H9 (cell line): Measurements from ENCODE around the gene HP1BP3. TPM values are rescaled to one million over a fixed set of nuclear protein-coding genes. Genes with fewer than 3 reads are reported as not detected.

ENCODE experiments used
- DNase-seq: peaks from one replicate; pipeline ENCODE4 v3.0.0-alpha.2; 2017
- H2AFZ ChIP-seq: one replicate; pipeline ENCODE4 v1.6.1; 2013; ENCODE audit warnings: mild to moderate bottlenecking, low read length, control low read depth, moderate library complexity
- H2AK5ac ChIP-seq: 2 replicates; pipeline ENCODE4 v1.6.1; 2013; ENCODE audit warnings: low read length, control low read depth, mixed read lengths; ENCODE audit not compliant: insufficient read length
- H2BK120ac ChIP-seq: one replicate; pipeline ENCODE4 v1.6.1; 2013; ENCODE audit warnings: low read depth, mild to moderate bottlenecking, low read length, control low read depth, inconsistent platforms; ENCODE audit not compliant: poor library complexity, severe bottlenecking
- H2BK12ac ChIP-seq: 2 replicates; pipeline ENCODE4 v1.6.1; 2013; ENCODE audit warnings: low read length, control low read depth, mixed read lengths, low read depth; ENCODE audit not compliant: insufficient read length
- H2BK15ac ChIP-seq: 2 replicates; pipeline ENCODE4 v1.6.1; 2013; ENCODE audit warnings: low read depth, low read length, control low read depth
- H2BK20ac ChIP-seq: one replicate; pipeline ENCODE4 v1.6.1; 2013; ENCODE audit warnings: low read depth, mild to moderate bottlenecking, low read length, control low read depth, inconsistent platforms; ENCODE audit not compliant: poor library complexity, severe bottlenecking
- H2BK5ac ChIP-seq: 2 replicates; pipeline ENCODE4 v1.6.1; 2013; ENCODE audit warnings: low read length, control low read depth, mixed read lengths; ENCODE audit not compliant: insufficient read length
- H3K14ac ChIP-seq: 2 replicates; pipeline ENCODE4 v1.6.1; 2013; ENCODE audit warnings: low read length, control low read depth; ENCODE audit not compliant: insufficient read depth
- H3K18ac ChIP-seq: 2 replicates; pipeline ENCODE4 v1.6.1; 2013; ENCODE audit warnings: low read depth, mild to moderate bottlenecking, mixed read lengths, low read length, control low read depth; ENCODE audit not compliant: insufficient read length
- H3K23ac ChIP-seq: 2 replicates; pipeline ENCODE4 v1.6.1; 2013; ENCODE audit warnings: low read length, control low read depth, mixed read lengths, low read depth; ENCODE audit not compliant: insufficient read length
- H3K23me2 ChIP-seq: 2 replicates; pipeline ENCODE4 v1.6.1; 2013; ENCODE audit warnings: low read depth, mild to moderate bottlenecking, mixed read lengths, low read length, control low read depth; ENCODE audit not compliant: insufficient read length, poor library complexity, severe bottlenecking
- H3K27ac ChIP-seq: 2 replicates; pipeline ENCODE4 v1.5.1; 2013; ENCODE audit warnings: low read length, control low read depth, mixed read lengths, low read depth; ENCODE audit not compliant: insufficient read length
- H3K27me3 ChIP-seq: 2 replicates; pipeline ENCODE4 v1.6.1; 2013; ENCODE audit warnings: low read length, control low read depth, inconsistent platforms; ENCODE audit not compliant: insufficient read depth
- H3K4ac ChIP-seq: 2 replicates; pipeline ENCODE4 v1.6.1; 2013; ENCODE audit warnings: low read depth, mild to moderate bottlenecking, control low read depth, inconsistent platforms, low read length, moderate library complexity
- H3K4me1 ChIP-seq: 2 replicates; pipeline ENCODE4 v1.6.1; 2013; ENCODE audit warnings: low read length, control low read depth, inconsistent platforms; ENCODE audit not compliant: insufficient read depth
- H3K4me2 ChIP-seq: 2 replicates; pipeline ENCODE4 v1.6.1; 2013; ENCODE audit warnings: low read length, control low read depth, mixed read lengths; ENCODE audit not compliant: insufficient read length, insufficient read depth
- H3K56ac ChIP-seq: 2 replicates; pipeline ENCODE4 v1.6.1; 2013; ENCODE audit warnings: low read depth, mild to moderate bottlenecking, mixed read lengths, low read length, control low read depth; ENCODE audit not compliant: insufficient read length
- H3K79me1 ChIP-seq: 2 replicates; pipeline ENCODE4 v1.6.1; 2013; ENCODE audit warnings: low read depth, mild to moderate bottlenecking, moderate library complexity, low read length, control low read depth, inconsistent platforms; ENCODE audit not compliant: insufficient read depth, poor library complexity, severe bottlenecking
- H3K79me2 ChIP-seq: 2 replicates; pipeline ENCODE4 v1.6.1; 2013; ENCODE audit warnings: low read length, control low read depth, inconsistent platforms; ENCODE audit not compliant: insufficient read depth
- H3K9ac ChIP-seq: 2 replicates; pipeline ENCODE4 v1.6.1; 2013; ENCODE audit warnings: low read length, control low read depth, mixed read lengths; ENCODE audit not compliant: insufficient read length; ENCODE audit errors: extremely low read depth
- H3K9me3 ChIP-seq: one replicate; pipeline ENCODE4 v1.6.1; 2013; ENCODE audit warnings: low read depth, low read length, inconsistent platforms; ENCODE audit not compliant: control insufficient read depth
- H3T11ph ChIP-seq: one replicate; pipeline ENCODE4 v1.6.1; 2013; ENCODE audit warnings: mild to moderate bottlenecking, low read length, control low read depth, inconsistent platforms
- H4K20me1 ChIP-seq: one replicate; pipeline ENCODE4 v1.6.1; 2013; ENCODE audit not compliant: control insufficient read depth, insufficient read length, insufficient read depth
- H4K5ac ChIP-seq: 2 replicates; pipeline ENCODE4 v1.6.1; 2013; ENCODE audit warnings: low read depth, mild to moderate bottlenecking, mixed read lengths, low read length, control low read depth; ENCODE audit not compliant: insufficient read length
- H4K8ac ChIP-seq: replicated peaks from 2 replicates; pipeline ENCODE4 v1.6.1; 2013; ENCODE audit warnings: low read length, control low read depth, mixed read lengths, low read depth; ENCODE audit not compliant: insufficient read length
- H4K91ac ChIP-seq: 2 replicates; pipeline ENCODE4 v1.6.1; 2013; ENCODE audit warnings: low read depth, mild to moderate bottlenecking, moderate library complexity, mixed read lengths, low read length, control low read depth; ENCODE audit not compliant: insufficient read length
- H3K27ac Mint-ChIP-seq, 3 experiments: 2 replicates in 2 of 3; 3 replicates in 1 of 3; pipeline ENCODE4 v1.8.0; 2020 to 2021; ENCODE audit warnings: mixed read lengths in 3 of 3, mild to moderate bottlenecking in 1 of 3, moderate library complexity in 1 of 3
- H3K27me3 Mint-ChIP-seq: 2 replicates; pipeline ENCODE4 v1.8.0; 2021; ENCODE audit warnings: low read depth, mild to moderate bottlenecking, moderate library complexity, mixed read lengths
- H3K36me3 Mint-ChIP-seq, 3 experiments: 2 replicates in 2 of 3; 3 replicates in 1 of 3; pipeline ENCODE4 v1.8.0; 2020 to 2021; ENCODE audit warnings: low read depth in 3 of 3, mixed read lengths in 3 of 3; ENCODE audit not compliant: insufficient read depth in 1 of 3
- H3K4me1 Mint-ChIP-seq, 2 experiments: 2 replicates each; pipeline ENCODE4 v1.8.0; 2020; ENCODE audit warnings: mixed read lengths in 2 of 2
- H3K4me3 Mint-ChIP-seq, 2 experiments: 2 replicates in 1 of 2; 3 replicates in 1 of 2; pipeline ENCODE4 v1.8.0; 2020 to 2021; ENCODE audit warnings: mild to moderate bottlenecking in 2 of 2, mixed read lengths in 2 of 2, moderate library complexity in 1 of 2
- H3K9me3 Mint-ChIP-seq, 2 experiments: 2 replicates in 1 of 2; 3 replicates in 1 of 2; pipeline ENCODE4 v1.8.0; 2020; ENCODE audit warnings: mild to moderate bottlenecking in 2 of 2, mixed read lengths in 2 of 2, moderate library complexity in 1 of 2
- CTCF ChIP-seq: fragments of 200-600 bp; sonication (generic); conservative IDR thresholded peaks from 3 replicates; pipeline ENCODE4 v1.8.0; 2021; ENCODE audit warnings: antibody characterized with exemption, mild to moderate bottlenecking
- WGBS: extraction: QIAGEN DNeasy Blood & Tissue Kit; methylation state at CpG from one replicate; pipeline ENCODE4 v1.1.7; 2013; ENCODE audit warnings: missing lambda C conversion rate, low lambda C conversion rate, mixed read lengths; ENCODE audit not compliant: insufficient read length; ENCODE audit errors: extremely low coverage; 5-methylcytosine and 5-hydroxymethylcytosine counted together
- total RNA-seq: library from RNA; stranded (reverse); gene quantifications from 2 replicates; pipeline ENCODE4 v1.2.1, GENCODE V29; 2021

HP1BP3 gene
- total RNA-seq, 1 experiment from 2014 or later, result 127 TPM

- H3K79me1 ChIP-seq, result no peaks in the 10 kb centered on the region
- WGBS, result no CpG with 5 or more reads among the region's 9 CpGs
- no peaks in the 10 kb centered on the region for H3K9me3 Mint-ChIP-seq
- H2BK12ac ChIP-seq, result no peak overlapping the region
- no peak for TF ChIP-seq CTCF
- DNase-seq, result no peak
- H3K36me3 Mint-ChIP-seq, result peaks cover 0 to 11% (median 5%) of the 10 kb centered on the region in 3 experiments; a peak in 4 of 7 replicates
- H3K23ac ChIP-seq, result no peak overlapping the region
- no peak overlapping the region for H3K9ac ChIP-seq
- H3K4me1 Mint-ChIP-seq, result peaks cover 9 to 17% of the 10 kb centered on the region in 2 experiments; a peak in 3 of 4 replicates
- H4K91ac ChIP-seq, result no peak overlapping the region
- no peaks in the 10 kb centered on the region for H3K79me2 ChIP-seq
- no peak overlapping the region for H3K56ac ChIP-seq
- no peaks in the 10 kb centered on the region for H3K9me3 ChIP-seq
- H3K4me2 ChIP-seq, result no peak overlapping the region
- no peak overlapping the region for H3K27ac ChIP-seq
- no peak overlapping the region for H4K5ac ChIP-seq
- H2BK15ac ChIP-seq, result no peak overlapping the region
- no peak overlapping the region for H4K8ac ChIP-seq
- H3K18ac ChIP-seq, result no peak overlapping the region
- no peak overlapping the region for H2AFZ ChIP-seq
- peaks cover 10% of the 10 kb centered on the region for H3K23me2 ChIP-seq
- no peak overlapping the region for H3T11ph ChIP-seq
- H3K4me3 Mint-ChIP-seq, result peak overlapping the region in 1 of 2 experiments; percentile 34; a peak in 1 of 5 replicates
- H3K27me3 ChIP-seq, result no peaks in the 10 kb centered on the region
- peak overlapping the region in 2 of 3 experiments; percentile 49 to 61; a peak in 3 of 7 replicates for H3K27ac Mint-ChIP-seq
- H3K4ac ChIP-seq, result no peak overlapping the region
- no peaks in the 10 kb centered on the region for H4K20me1 ChIP-seq
- no peak overlapping the region for H2BK20ac ChIP-seq
- H3K27me3 Mint-ChIP-seq, result peaks cover 14% of the 10 kb centered on the region
- no peak overlapping the region for H2BK120ac ChIP-seq
- no peaks in the 10 kb centered on the region for H3K4me1 ChIP-seq
- no peak overlapping the region for H2BK5ac ChIP-seq
- H2AK5ac ChIP-seq, result no peak overlapping the region
- no peak overlapping the region; the same call in 1 of the 2 replicates for H3K14ac ChIP-seq
Measured at GRCh38 chr1:20699558-20699957, 87.5 kb downstream of the HP1BP3 start.
